HL-60 (cell line): ENCODE data around the gene CRY2.

Source experiments
- CTCF ChIP-seq: IDR thresholded peaks from one replicate; pipeline ENCODE4 v1.5.1; 2011; ENCODE audit warnings: low read length, control low read depth, inconsistent platforms; ENCODE audit not compliant: insufficient read depth
- GABPA ChIP-seq: IDR thresholded peaks from 2 replicates; pipeline ENCODE4 v1.6.1; 2012; ENCODE audit warnings: low read depth
- REST ChIP-seq: IDR thresholded peaks from 2 replicates; pipeline ENCODE4 v1.6.1; 2012; ENCODE audit warnings: low read depth; ENCODE audit not compliant: insufficient replicate concordance

GRCh38 chr11:45885921-45886721 is 38.8 kb downstream of the CRY2 start:
- no peak for TF ChIP-seq CTCF
- TF ChIP-seq GABPA, result no peak
- no peak for TF ChIP-seq REST
